BJ (cell line): ENCODE data around the gene TSPAN4. TPM values are rescaled to one million over a fixed set of nuclear protein-coding genes. Genes with fewer than 3 reads are reported as not detected.

ENCODE experiments used
- CTCF ChIA-PET: fragments of 350-600 bp; formaldehyde crosslinking; extraction: SDS; loops from one replicate; lab custom pipeline; 2021; ENCODE audit warnings: antibody characterized with exemption, inconsistent platforms; lab: Yijun Ruan, JAX
- POLR2A ChIA-PET: fragments of 300-600 bp; sonication (Branson Sonifier 250); formaldehyde crosslinking; extraction: SDS; loops from one replicate; lab custom pipeline; 2021; ENCODE audit warnings: antibody characterized with exemption; lab: Charles Lee
- DNase-seq: peaks from one replicate; pipeline ENCODE4 v3.0.0-alpha.2; 2011; ENCODE audit warnings: low read depth
- H3K27me3 ChIP-seq: 2 replicates; pipeline ENCODE4 v1.6.0; 2011; ENCODE audit warnings: low read length; ENCODE audit not compliant: control insufficient read depth, insufficient read depth
- H3K36me3 ChIP-seq: 2 replicates; pipeline ENCODE4 v1.5.1; 2011; ENCODE audit warnings: low read length; ENCODE audit not compliant: control insufficient read depth, insufficient read depth
- H3K4me3 ChIP-seq: 2 replicates; pipeline ENCODE4 v1.5.1; 2011; ENCODE audit warnings: low read depth, mild to moderate bottlenecking, control low read depth, low read length
- polyA plus RNA-seq: library from polyadenylated mRNA; depleted of rRNA; stranded (reverse); fragments of >200 nt; gene quantifications from 2 replicates; pipeline ENCODE4 v1.2.3, GENCODE V29; 2011
- TF ChIP-seq, protein P1 (sequence below): IDR thresholded peaks from 2 replicates; pipeline ENCODE4 v1.5.1; 2011; ENCODE audit warnings: low read depth, mild to moderate bottlenecking, control low read depth, inconsistent platforms, low read length, moderate library complexity; ENCODE audit not compliant: insufficient read depth

TSPAN4 gene
- polyA plus RNA-seq, 1 experiment = 295 TPM

DNA sequence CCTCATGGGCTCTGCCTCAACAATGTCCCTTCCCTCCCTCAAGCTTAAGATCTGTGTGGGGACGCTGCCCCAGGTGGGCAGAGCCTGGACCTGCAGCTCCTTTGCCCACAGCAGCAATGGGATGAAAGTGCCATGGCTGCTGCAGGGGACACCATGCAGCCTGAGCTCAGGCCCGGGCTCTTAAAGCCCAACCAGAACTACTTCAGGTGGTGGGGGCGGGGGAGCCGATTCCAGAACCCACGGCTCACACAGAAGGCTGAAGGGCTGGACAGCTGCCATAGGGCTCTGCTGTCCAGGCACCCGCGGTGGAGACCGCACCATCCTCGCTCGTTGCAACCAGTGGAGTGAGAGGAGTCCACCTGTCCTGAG is 55.5 kb downstream of the TSPAN4 start:
- Histone ChIP-seq H3K36me3 (peaks cover 38% of the 10 kb centered on the region), H3K4me3 (no peak overlapping the region), H3K27me3 (no peaks in the 10 kb centered on the region)
- DNase-seq = no peak
- TF ChIP-seq, protein P1, sequence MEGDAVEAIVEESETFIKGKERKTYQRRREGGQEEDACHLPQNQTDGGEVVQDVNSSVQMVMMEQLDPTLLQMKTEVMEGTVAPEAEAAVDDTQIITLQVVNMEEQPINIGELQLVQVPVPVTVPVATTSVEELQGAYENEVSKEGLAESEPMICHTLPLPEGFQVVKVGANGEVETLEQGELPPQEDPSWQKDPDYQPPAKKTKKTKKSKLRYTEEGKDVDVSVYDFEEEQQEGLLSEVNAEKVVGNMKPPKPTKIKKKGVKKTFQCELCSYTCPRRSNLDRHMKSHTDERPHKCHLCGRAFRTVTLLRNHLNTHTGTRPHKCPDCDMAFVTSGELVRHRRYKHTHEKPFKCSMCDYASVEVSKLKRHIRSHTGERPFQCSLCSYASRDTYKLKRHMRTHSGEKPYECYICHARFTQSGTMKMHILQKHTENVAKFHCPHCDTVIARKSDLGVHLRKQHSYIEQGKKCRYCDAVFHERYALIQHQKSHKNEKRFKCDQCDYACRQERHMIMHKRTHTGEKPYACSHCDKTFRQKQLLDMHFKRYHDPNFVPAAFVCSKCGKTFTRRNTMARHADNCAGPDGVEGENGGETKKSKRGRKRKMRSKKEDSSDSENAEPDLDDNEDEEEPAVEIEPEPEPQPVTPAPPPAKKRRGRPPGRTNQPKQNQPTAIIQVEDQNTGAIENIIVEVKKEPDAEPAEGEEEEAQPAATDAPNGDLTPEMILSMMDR = peak; percentile 38
- CTCF ChIA-PET = interaction anchor here (0.7 to 2.0 kb wide), 6 partner anchors 10 to 153 kb away, joined by 3 to 7 read pairs (median 4); no protein-coding TSS in a partner anchor
- POLR2A ChIA-PET = no interaction called here

DNA sequence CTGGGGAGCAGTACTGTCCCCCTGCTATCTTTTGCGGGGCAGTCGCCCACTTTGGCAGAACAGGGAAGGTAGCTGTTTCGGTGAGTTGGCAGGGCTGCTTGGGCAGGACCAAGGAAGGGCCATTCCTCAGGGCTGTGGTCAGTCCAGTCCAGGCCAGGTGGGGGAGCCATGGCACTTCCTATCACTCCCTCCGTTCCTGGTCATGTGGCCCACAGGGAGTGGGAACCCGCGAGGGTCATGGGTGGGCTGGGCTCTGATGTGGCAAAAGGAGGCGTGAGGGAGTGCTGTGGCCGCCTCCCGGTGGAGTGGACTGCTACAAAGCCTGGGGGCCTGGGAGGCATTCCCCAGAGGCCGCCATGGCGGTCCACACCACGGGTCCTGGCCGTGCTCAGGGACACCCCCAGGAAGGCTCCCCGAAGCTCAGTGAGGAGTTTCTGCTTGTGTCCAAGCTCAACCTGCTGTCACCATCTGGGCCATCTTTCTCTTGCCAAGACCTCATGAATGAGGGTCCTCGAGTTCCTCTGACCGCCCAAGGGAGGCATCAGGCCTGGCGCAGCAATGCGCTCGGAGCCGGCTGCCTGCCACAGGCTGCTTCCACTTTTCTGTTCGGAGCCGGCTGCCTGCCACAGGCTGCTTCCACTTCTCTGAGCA is 56.0 kb downstream of the TSPAN4 start:
- ChIA-PET POLR2A (no interaction called here), CTCF (interaction anchor here (0.7 to 2.0 kb wide), 6 partner anchors 10 to 153 kb away, joined by 3 to 7 read pairs (median 4); no protein-coding TSS in a partner anchor)
- no peak for DNase-seq
- peaks cover 40% of the 10 kb centered on the region for H3K36me3 ChIP-seq
- TF ChIP-seq, protein P1 = peak; percentile 33
- no peak overlapping the region for H3K4me3 ChIP-seq
- no peaks in the 10 kb centered on the region for H3K27me3 ChIP-seq

DNA sequence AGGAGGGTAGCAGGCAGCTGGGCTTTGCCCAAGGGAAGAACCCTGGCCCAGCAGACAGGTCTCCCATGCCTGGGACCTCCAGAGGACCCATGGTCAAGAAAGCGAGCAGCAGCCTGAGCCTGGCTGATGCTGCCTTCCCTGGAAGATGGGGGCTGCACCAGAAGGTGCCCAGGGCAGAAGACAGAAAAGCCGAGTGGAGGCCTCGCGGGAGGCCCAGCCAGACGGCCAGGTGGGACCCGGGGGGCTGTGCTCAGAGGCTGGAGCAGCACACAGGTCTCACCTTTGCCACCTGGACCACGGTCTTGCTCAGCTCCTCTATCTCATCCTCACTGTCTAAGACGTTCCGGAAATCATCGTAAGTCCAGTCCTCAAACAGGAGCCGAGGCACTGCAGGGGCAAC is 57.1 kb downstream of the TSPAN4 start:
- no peak for DNase-seq
- no peak overlapping the region for H3K4me3 ChIP-seq
- TF ChIP-seq, protein P1 = no peak
- ChIA-PET CTCF (interaction anchor here (2.0 kb wide), 1 partner anchor 152 kb away, joined by 7 read pairs; no protein-coding TSS in a partner anchor), POLR2A (no interaction called here)
- peaks cover 48% of the 10 kb centered on the region for H3K36me3 ChIP-seq
- H3K27me3 ChIP-seq = no peaks in the 10 kb centered on the region

DNA sequence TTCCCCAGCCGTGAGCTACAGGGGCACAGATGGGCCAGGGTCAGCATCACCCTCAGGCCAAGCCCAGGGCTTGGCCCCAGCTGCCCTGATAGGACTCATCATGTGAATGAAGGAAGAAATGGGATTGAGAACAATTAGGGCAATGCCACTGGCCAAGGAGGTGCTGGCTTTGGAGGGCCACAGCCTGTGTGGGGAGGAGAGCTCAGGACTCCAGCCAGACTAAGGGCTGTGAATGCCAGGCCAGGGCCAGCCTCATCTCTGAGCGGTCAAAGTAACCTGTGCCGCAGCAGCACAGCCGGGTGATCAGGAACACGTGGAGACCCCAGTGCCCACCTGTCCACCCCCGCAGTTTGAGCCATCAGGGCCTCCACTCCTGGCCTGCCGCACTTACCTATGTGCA is 57.9 kb downstream of the TSPAN4 start:
- CTCF ChIA-PET = no interaction called here
- DNase-seq = no peak
- TF ChIP-seq, protein P1 = no peak
- Histone ChIP-seq H3K27me3 (no peaks in the 10 kb centered on the region), H3K4me3 (no peak overlapping the region), H3K36me3 (peaks cover 48% of the 10 kb centered on the region)
- POLR2A ChIA-PET = no interaction called here

DNA sequence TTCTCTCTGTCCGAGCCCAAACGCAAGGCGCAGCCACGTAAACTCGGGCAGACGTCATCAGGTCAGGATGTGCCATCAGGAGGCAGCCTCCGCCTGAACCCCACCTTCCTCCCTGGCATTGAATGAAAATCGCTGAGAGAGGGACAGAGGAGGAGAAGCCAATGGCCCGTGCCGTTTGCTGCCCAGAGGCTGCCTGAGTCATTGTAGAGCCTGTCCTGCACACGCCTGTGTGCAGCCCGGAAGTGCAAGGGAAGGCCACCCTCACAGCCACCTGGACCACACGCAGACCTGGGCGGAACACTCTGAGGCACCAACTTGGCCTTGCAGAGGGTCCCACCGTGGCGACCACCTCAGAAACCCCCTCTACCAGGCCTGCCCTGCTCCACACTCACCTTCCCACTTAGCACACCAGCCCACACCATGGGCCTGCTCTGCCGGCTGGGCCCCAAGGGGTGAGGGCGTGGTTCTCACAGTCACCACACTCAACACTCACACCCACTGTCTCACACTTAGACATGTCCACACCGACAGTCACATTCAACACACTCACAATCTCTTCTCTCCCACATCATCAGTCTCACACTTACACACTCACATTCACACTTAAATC is 58.9 kb downstream of the TSPAN4 start:
- ChIA-PET CTCF (interaction anchor here (0.6 kb wide), 1 partner anchor 9 kb away, joined by 3 read pairs; no protein-coding TSS in a partner anchor), POLR2A (no interaction called here)
- Histone ChIP-seq H3K27me3 (no peaks in the 10 kb centered on the region), H3K36me3 (peaks cover 48% of the 10 kb centered on the region), H3K4me3 (no peak overlapping the region)
- DNase-seq = no peak
- TF ChIP-seq, protein P1 = no peak
